A673 (cell line): ENCODE data around the gene APOF. TPM values are rescaled to one million over a fixed set of nuclear protein-coding genes. Genes with fewer than 3 reads are reported as not detected.

Experiments used
- total RNA-seq: library from RNA; stranded (reverse); gene quantifications from 2 replicates; pipeline ENCODE4 v1.2.3, GENCODE V29; 2021

Gene APOF
- total RNA-seq, 1 experiment from 2014 or later, result not detected

Other genes with a start within 250 kb of the APOF start
- gene RPL41, start 246.2 kb downstream of the APOF start, total RNA-seq, result 3,332 and 3,475 TPM in 2 replicates
- 11.8 and 14.4 TPM in 2 replicates for gene ZC3H10, start 244.6 kb downstream of the APOF start, total RNA-seq
- 90.0 and 107 TPM in 2 replicates for gene ESYT1, start 234.6 kb downstream of the APOF start, total RNA-seq
- 180 and 181 TPM in 2 replicates for gene MYL6B, start 210.3 kb downstream of the APOF start, total RNA-seq
- 690 and 789 TPM in 2 replicates for gene MYL6, start 204.5 kb downstream of the APOF start, total RNA-seq
- 133 and 140 TPM in 2 replicates for gene SMARCC2, start 173.4 kb downstream of the APOF start, total RNA-seq
- gene RNF41, start 140.9 kb downstream of the APOF start, total RNA-seq, result 48.1 and 49.5 TPM in 2 replicates
- 67.5 and 73.2 TPM in 2 replicates for gene NABP2, start 138.5 kb downstream of the APOF start, total RNA-seq
- 0.85 TPM in 1 of 2 replicates, not detected in the other for gene SLC39A5, start 132.8 kb downstream of the APOF start, total RNA-seq
- 74.6 and 74.7 TPM in 2 replicates for gene ANKRD52, start 104.5 kb downstream of the APOF start, total RNA-seq
- gene COQ10A, start 95.9 kb downstream of the APOF start, total RNA-seq, result 13.6 and 17.0 TPM in 2 replicates
- gene CS, start 62.5 kb downstream of the APOF start, total RNA-seq, result 412 and 448 TPM in 2 replicates
- 162 and 166 TPM in 2 replicates for gene CNPY2, start 46.9 kb downstream of the APOF start, total RNA-seq
- 46.3 and 64.9 TPM in 2 replicates for gene PAN2, start 28.9 kb downstream of the APOF start, total RNA-seq
- not detected in 2 replicates for gene IL23A, start 24.0 kb downstream of the APOF start, total RNA-seq
- 41.0 and 51.1 TPM in 2 replicates for gene STAT2, start 2.8 kb downstream of the APOF start, total RNA-seq
- gene TIMELESS, start 86.6 kb upstream of the APOF start, total RNA-seq, result 71.4 and 75.9 TPM in 2 replicates
- gene MIP, start 91.8 kb upstream of the APOF start, total RNA-seq, result not detected in 2 replicates
- gene SPRYD4, start 105.7 kb upstream of the APOF start, total RNA-seq, result 4.7 and 5.1 TPM in 2 replicates
- 0.24 TPM in 1 of 2 replicates, not detected in the other for gene GLS2, start 125.3 kb upstream of the APOF start, total RNA-seq
- 29.7 and 37.5 TPM in 2 replicates for gene RBMS2, start 159.0 kb upstream of the APOF start, total RNA-seq